Activated CD8-positive, alpha-beta memory T cell treated with anti-CD3 and anti-CD28 coated beads, Interleukin-2, amount 10 ng/mL, durations not matched to agents 7 days and 5 days (primary cell): ENCODE data around the gene SIGLEC1. TPM values are rescaled to one million over a fixed set of nuclear protein-coding genes. Genes with fewer than 3 reads are reported as not detected.

ENCODE experiments used
- total RNA-seq, 2 experiments: library from RNA; stranded (reverse); gene quantifications; one replicate each; pipeline ENCODE4 v1.2.3, GENCODE V29; 2021

SIGLEC1 gene
- total RNA-seq, 2 experiments from 2014 or later, result not detected

Other genes starting within 250 kb of the SIGLEC1 start
- gene ATRN, start 241.6 kb downstream of the SIGLEC1 start, total RNA-seq, result 1 to 10 TPM; 8.1 to 9.0 TPM
- gene GFRA4, start 49.2 kb downstream of the SIGLEC1 start, total RNA-seq, result not detected
- not detected for gene ADAM33, start 30.6 kb downstream of the SIGLEC1 start, total RNA-seq
- not detected for gene HSPA12B, start 20.1 kb upstream of the SIGLEC1 start, total RNA-seq
- 10 to 100 TPM; 32.5 to 37.0 TPM for gene ADISSP, start 55.2 kb upstream of the SIGLEC1 start, total RNA-seq
- gene SPEF1, start 68.8 kb upstream of the SIGLEC1 start, total RNA-seq, result under 1 TPM in 1 of 2 experiments, not detected in 1; 0.18 TPM
- 10 to 100 TPM; 76.5 to 76.8 TPM for gene CENPB, start 74.1 kb upstream of the SIGLEC1 start, total RNA-seq
- 100 to 1,000 TPM; 194 to 312 TPM for gene CDC25B, start 83.7 kb upstream of the SIGLEC1 start, total RNA-seq
- 10 to 100 TPM; 13.8 to 15.5 TPM for gene AP5S1, start 107.9 kb upstream of the SIGLEC1 start, total RNA-seq
- gene MAVS, start 134.2 kb upstream of the SIGLEC1 start, total RNA-seq, result 10 to 100 TPM; 29.7 to 37.4 TPM
- 10 to 100 TPM; 77.3 to 82.3 TPM for gene PANK2, start 176.8 kb upstream of the SIGLEC1 start, total RNA-seq